Right ventricle myocardium inferior (tissue), 1 donor: ENCODE results near the gene IRAK1. TPM values are rescaled to one million over a fixed set of nuclear protein-coding genes. Genes with fewer than 3 reads are reported as not detected.

Source experiments
- ATAC-seq: fragments of 200-7000 bp; cut with Tn5 transposase; one replicate; pipeline ENCODE4 v1.9.1; 2020; ENCODE audit warnings: mild to moderate bottlenecking, moderate library complexity
- DNase-seq: peaks from one replicate; pipeline ENCODE4 v3.0.0; 2021; ENCODE audit errors: missing footprints
- intact Hi-C: fragments of 100-400 bp; cut with DNase I; formaldehyde crosslinking; loops from one replicate; pipeline ENCODE4 v1.11.0; 2022
- microRNA-seq: library from miRNA; unstranded; fragments of <30 nt; microRNA quantifications from one replicate; pipeline ENCODE4 v1.2.0, GENCODE V29; 2020
- total RNA-seq: library from RNA; stranded (reverse); fragmentation: NEBNext Ultra II Directional; extraction: Animal tissue kit (Norgen Biotek cat#: 25700); gene quantifications from one replicate; pipeline ENCODE4 v1.2.1, GENCODE V29; 2021
- donor health status: DM: no; HTN: yes; CAD: no; lungs with severe emphysema.

IRAK1 gene
- total RNA-seq, 1 donor from 2014 or later = 38.6 TPM

DNA sequence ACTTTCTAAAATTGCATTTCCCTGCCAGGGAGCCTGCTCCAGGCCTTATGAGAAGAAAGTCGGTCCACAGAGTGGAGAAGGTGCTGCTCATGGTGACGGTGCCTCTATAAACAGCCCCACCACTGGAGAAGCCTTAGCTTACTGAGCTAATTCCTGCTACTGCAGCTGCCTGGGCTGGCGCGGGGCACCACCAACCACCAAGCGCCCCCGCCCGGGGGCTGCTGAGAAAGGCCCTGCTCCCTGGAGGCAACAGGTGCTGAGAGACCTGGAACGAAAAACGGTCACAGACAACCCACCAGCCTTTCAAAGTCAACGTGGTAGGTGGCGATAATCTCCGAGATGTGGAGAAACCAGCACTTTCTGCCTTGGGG lies 51.0 kb downstream of the IRAK1 start:
- intact Hi-C loops = no loop called here
- DNase-seq (no peak), ATAC-seq (no peak)

DNA sequence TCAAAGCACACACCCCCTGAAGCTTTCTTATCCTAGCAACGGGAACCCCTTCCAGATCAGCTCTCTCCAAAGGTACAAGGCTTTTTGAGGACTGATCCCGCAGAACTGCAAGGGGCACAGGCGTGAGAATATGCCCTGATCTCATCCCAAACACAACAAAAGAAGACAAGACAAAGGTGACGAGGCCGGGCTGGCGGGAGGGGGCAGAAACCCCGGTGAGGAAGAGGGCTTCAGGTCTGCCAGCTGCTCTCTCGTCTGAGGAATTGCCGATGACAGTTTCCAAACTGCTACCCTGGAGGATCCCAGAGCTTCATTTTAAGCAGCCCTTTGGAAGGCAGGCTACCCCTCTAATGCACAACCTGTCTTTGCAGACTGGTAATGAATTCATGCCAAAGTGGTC lies 51.4 kb downstream of the IRAK1 start:
- no peak for ATAC-seq
- no peak for DNase-seq
- intact Hi-C loops = no loop called here

DNA sequence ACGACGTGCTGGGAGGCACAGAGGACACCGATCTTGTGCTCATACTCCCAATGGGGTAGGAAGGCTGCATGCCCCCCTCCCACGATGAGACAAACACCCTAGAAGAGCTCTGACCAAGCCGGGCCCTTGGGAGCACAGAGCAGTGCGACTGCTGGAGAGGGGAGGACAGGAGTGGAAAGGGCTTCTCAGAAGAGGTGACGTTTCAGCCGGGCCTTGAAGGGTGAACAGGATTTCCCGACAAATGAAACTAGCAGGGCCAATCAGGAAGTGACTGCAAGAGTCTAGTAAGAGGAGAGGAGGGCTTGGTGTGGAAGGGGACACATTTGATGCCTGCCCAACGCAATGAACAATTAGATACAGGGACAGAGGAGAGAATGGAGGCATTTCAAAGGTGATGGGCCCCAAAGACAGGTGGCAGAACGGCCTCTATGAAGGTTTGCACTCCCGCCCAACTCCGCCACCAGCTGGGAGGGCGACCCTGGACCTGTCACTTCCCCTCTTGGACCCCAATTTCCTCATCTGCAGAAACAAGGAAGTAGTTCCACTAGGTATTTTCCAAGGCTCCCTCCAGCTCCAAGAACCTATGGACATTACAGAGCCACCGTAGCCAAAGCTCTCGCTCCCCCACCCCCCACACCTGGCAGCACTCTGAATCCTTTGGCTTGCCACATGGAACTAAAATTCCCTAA lies 52.0 kb downstream of the IRAK1 start:
- DNase-seq (no peak), ATAC-seq (no peak)
- intact Hi-C loops = no loop called here

DNA sequence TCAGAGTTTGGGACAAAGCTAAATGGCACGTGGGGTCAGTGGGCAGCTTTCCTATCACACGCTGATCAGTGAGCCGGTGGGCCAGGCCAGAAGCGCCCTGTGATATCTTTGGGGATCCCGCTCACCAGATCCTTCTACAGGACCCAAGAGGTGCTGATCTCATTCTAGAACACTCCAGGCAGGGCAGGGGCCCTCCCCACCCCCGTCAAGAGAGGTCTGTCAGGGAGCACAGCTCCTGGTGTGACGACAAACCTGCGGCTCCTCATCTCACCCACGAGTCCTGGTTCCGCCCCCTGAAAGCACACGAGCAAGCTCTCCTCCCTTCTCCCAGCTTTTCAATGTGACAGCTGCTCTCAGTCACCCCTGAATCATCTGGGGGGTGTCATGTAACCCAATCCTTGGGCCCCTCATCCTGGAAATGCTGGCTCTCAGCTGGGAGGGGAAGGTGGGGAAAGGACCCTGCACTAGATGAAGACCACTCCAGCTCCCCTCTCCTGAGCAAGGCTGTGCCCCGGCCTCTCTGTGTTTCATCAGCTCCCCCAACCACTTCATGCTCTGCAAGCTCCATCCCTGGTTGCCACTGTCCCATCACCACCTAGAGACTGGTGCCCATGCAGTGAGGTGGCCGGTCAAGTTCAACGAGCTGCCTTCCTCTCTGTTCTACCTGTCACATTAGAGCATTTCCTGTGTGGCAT lies 52.7 kb downstream of the IRAK1 start:
- DNase-seq (no peak), ATAC-seq (no peak)
- intact Hi-C loops = no loop called here

DNA sequence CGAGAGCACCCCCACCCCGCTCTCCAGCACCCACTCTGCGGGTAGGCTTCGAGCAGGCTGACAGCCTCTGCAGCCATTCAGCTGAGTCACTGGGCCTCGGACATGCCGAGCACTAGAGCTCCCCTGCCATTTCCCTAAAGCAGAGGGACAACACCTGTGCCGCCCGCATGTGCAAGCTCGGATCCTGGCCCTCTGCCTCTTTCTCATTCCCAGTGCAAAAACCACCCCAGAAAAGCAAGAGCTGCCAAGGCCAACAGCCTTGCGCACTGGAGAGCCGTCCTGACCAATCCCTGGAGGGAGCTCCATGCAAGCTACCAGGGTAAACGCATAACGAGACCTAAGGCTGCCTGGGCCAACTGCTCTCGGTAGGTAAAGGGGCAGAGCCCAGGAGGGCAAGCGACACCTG lies 53.4 kb downstream of the IRAK1 start:
- intact Hi-C loops = no loop called here

DNA sequence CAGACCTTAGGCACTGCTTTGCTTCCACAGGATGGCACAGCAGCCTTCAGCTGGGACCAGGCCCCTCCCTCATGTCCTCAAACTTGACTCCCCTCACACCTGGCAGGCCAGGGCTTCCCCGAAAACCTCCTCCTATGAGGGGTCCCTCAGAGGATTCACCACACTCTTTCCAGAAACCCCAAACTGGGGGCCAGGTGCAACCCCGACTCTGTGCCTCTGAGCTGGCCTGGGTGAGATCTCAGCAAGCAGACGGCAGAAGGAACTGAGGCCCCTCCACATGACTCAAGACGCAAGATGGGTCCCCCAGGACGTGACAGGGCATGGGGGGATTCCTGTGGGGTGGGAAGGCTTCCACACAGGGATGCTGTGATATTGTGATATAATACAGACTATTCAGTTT lies 54.3 kb downstream of the IRAK1 start:
- ATAC-seq (no peak), DNase-seq (no peak)
- intact Hi-C loops = no loop called here

More for the DNA sequence above, 53.4 kb downstream of the IRAK1 start:
- ATAC-seq (peak; percentile 9), DNase-seq (no peak)

DNA sequence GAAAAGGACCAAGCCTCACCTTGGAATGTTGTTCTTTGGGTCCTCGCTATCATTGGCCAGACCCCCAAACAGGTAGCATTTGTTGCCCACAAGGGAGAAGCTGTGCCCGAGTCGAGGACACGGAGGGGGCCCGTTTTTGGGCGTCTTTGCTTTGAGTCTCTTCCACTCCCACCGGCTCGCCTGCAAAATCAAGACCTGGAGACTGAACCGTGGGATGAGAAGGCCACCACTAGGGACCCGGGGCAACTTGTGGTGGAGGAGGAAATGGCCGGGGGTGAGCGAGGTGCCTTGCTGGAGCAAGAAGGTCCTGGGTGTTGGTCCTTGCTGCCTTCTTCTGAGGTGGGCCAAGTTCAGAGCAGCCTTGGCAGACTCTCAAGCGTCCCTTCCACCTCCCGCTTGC lies 55.6 kb downstream of the IRAK1 start:
- intact Hi-C loops = no loop called here
- ATAC-seq (no peak), DNase-seq (no peak)

DNA sequence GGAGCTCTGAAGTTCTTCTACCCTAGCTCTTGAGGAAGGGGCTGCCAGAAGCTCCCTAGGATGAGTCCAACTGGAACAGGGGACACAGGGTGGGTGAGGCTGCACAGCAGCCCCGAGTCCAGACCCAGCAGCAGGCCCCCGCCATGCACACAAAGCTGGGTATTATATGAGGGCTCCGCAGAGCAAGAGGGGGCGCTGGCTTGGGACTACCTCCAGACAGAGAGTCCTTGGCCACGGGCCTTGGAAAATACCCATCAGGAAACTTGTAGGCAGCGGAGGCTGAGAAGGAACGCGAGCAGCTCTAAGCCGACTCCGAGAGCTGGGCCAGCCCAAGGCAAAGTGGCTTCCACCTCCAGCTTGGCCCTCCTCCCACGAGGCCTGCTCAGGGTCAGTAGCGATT lies 56.2 kb downstream of the IRAK1 start:
- intact Hi-C loops = no loop called here
- ATAC-seq (no peak), DNase-seq (no peak)

DNA sequence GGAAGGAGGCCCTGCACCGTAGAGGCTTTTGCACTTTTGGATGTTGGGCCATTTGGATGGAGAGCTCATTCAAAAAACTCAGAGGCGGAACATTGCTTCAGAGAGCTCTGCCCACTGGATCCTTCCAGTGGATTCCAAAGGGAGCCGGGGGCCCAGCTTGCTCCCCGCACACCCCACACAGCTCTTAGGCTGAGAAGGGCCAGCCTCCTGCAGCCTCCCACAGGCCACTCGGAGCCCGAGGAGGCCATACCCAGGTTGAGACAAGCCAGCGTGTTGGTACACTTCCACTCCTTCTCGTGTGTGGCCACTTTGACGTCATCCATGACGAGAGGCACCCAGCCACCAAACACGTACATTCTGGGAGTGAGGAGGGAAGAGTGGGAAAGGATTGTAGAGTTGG lies 58.4 kb downstream of the IRAK1 start:
- DNase-seq (no peak), ATAC-seq (no peak)
- intact Hi-C loops = no loop called here

DNA sequence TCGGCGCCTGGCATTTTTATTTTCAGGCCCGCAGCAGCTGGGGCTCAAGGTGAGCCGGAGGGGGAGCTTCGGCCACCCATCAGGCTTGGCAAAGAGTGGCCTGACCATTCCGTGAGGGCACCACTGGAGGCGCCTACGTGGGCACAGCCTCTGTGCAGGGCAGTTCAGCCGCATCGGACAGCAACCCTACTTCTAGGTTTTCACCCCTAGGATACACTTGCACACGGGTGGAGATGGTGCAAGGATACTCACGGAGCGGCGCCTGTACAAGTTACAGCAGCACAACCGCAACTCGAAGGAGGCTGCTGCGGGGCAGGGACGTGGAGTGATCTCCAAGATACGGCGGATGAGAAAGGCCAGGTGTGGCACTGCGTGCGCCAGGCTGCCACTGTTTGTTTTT lies 58.9 kb downstream of the IRAK1 start:
- DNase-seq (no peak), ATAC-seq (no peak)
- intact Hi-C loops = no loop called here

Small RNA genes within 50 kb of the gene (microRNA-seq; reads per million reads assigned to microRNA genes)
- gene MIR3202-1 (not detected), gene MIR3202-2 (not detected), gene MIR718 (not detected)

Other genes with a start within 250 kb of the IRAK1 start
- gene SRPK3, start 238.9 kb downstream of the IRAK1 start, total RNA-seq = 43.3 TPM
- gene IDH3G, start 225.5 kb downstream of the IRAK1 start, total RNA-seq = 78.7 TPM
- gene SSR4, start 225.2 kb downstream of the IRAK1 start, total RNA-seq = 150 TPM
- 2.8 TPM for gene PDZD4, start 189.4 kb downstream of the IRAK1 start, total RNA-seq
- gene L1CAM, start 133.7 kb downstream of the IRAK1 start, total RNA-seq = 6.1 TPM
- gene AVPR2, start 115.2 kb downstream of the IRAK1 start, total RNA-seq = 3.2 TPM
- gene ARHGAP4, start 93.6 kb downstream of the IRAK1 start, total RNA-seq = 9.7 TPM
- gene NAA10, start 84.9 kb downstream of the IRAK1 start, total RNA-seq = 80.6 TPM
- 8.8 TPM for gene RENBP, start 75.3 kb downstream of the IRAK1 start, total RNA-seq
- 25.4 TPM for gene HCFC1, start 48.1 kb downstream of the IRAK1 start, total RNA-seq
- 6.9 TPM for gene TMEM187, start 47.1 kb downstream of the IRAK1 start, total RNA-seq
- 32.8 TPM for gene MECP2, start 77.8 kb upstream of the IRAK1 start, total RNA-seq
- gene OPN1LW, start 124.3 kb upstream of the IRAK1 start, total RNA-seq = not detected
- not detected for gene OPN1MW, start 162.7 kb upstream of the IRAK1 start, total RNA-seq
- not detected for gene OPN1MW2, start 199.9 kb upstream of the IRAK1 start, total RNA-seq
- gene OPN1MW3, start 237.7 kb upstream of the IRAK1 start, total RNA-seq = not detected